NB4 (cell line): ENCODE results near the gene BTBD1.

Experiments used
- CTCF ChIP-seq: IDR thresholded peaks from one replicate; pipeline ENCODE4 v1.5.1; 2012; ENCODE audit warnings: low read depth, low read length
- POLR2A ChIP-seq: IDR thresholded peaks from 2 replicates; pipeline ENCODE4 v1.6.1; 2011; ENCODE audit warnings: mild to moderate bottlenecking; ENCODE audit not compliant: insufficient read length; ENCODE audit errors: extremely low read depth

GRCh38 chr15:83066034-83066733 lies 868 bp downstream of the BTBD1 start:
- TF ChIP-seq POLR2A (no peak), CTCF (no peak)
